Activated T-cell treated with anti-CD3 and anti-CD28 coated beads, Interleukin-2, amount 50 U/mL, for 4 hours (primary cell): ENCODE results near the gene MAGOH. TPM values are rescaled to one million over a fixed set of nuclear protein-coding genes. Genes with fewer than 3 reads are reported as not detected.

ENCODE experiments used
- total RNA-seq, 3 donors: library from RNA; stranded (reverse); gene quantifications; one replicate each; pipeline ENCODE4 v1.2.1, GENCODE V29; 2021

Gene MAGOH
- total RNA-seq, 3 donors from 2014 or later = 147 to 157 (median 157) TPM

Other genes with a start within 250 kb of the MAGOH start
- gene PODN, start 176.3 kb downstream of the MAGOH start, total RNA-seq = under 1 TPM in 2 of 3 donors, not detected in 1; 0.11 to 0.23 TPM
- gene SLC1A7, start 95.9 kb downstream of the MAGOH start, total RNA-seq = not detected
- 10 to 100 TPM in 2 of 3 donors, 1 to 10 TPM in 1; 7.5 to 15.4 (median 15.1) TPM for gene CPT2, start 41.7 kb downstream of the MAGOH start, total RNA-seq
- 10 to 100 TPM; 42.8 to 47.2 (median 46.2) TPM for gene CZIB, start 17.9 kb downstream of the MAGOH start, total RNA-seq
- 10 to 100 TPM; 53.1 to 58.0 (median 54.6) TPM for gene LRP8, start 89.6 kb upstream of the MAGOH start, total RNA-seq
- not detected for gene DMRTB1, start 220.9 kb upstream of the MAGOH start, total RNA-seq